IgD-negative memory B cell (primary cell): ENCODE data around the gene LYPD4. TPM values are rescaled to one million over a fixed set of nuclear protein-coding genes. Genes with fewer than 3 reads are reported as not detected.

Source experiments
- H3K27ac Mint-ChIP-seq, 3 donors: one replicate each; pipeline ENCODE4 v1.8.0; 2020 to 2022; ENCODE audit warnings: mild to moderate bottlenecking in 3 of 3, mixed read lengths in 3 of 3, moderate library complexity in 1 of 3
- H3K27me3 Mint-ChIP-seq: one replicate; pipeline ENCODE4 v1.8.0; 2021; ENCODE audit warnings: mixed read lengths
- H3K36me3 Mint-ChIP-seq: one replicate; pipeline ENCODE4 v1.8.0; 2020; ENCODE audit warnings: mild to moderate bottlenecking, mixed read lengths
- H3K4me1 Mint-ChIP-seq, 3 donors: one replicate each; pipeline ENCODE4 v1.8.0; 2020 to 2022; ENCODE audit warnings: mixed read lengths in 3 of 3, mild to moderate bottlenecking in 1 of 3
- H3K4me3 Mint-ChIP-seq, 4 donors: one replicate each; pipeline ENCODE4 v1.8.0; 2020 to 2022; ENCODE audit warnings: mild to moderate bottlenecking in 4 of 4, mixed read lengths in 4 of 4, moderate library complexity in 3 of 4
- H3K9me3 Mint-ChIP-seq, 3 donors: one replicate each; pipeline ENCODE4 v1.8.0; 2020 to 2021; ENCODE audit warnings: mixed read lengths in 3 of 3, mild to moderate bottlenecking in 1 of 3
- polyA plus RNA-seq: library from polyadenylated mRNA; unstranded; fragments of 300-500 nt; fragmentation: Illumina TruSeq; gene quantifications from one replicate; pipeline ENCODE4 v1.2.3, GENCODE V29; 2021

Gene LYPD4, protein sequence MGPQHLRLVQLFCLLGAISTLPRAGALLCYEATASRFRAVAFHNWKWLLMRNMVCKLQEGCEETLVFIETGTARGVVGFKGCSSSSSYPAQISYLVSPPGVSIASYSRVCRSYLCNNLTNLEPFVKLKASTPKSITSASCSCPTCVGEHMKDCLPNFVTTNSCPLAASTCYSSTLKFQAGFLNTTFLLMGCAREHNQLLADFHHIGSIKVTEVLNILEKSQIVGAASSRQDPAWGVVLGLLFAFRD
- polyA plus RNA-seq = not detected

GRCh38 chr19:41844601-41845000, at the start of gene LYPD4:
TSS of gene LYPD4 (minus strand) at chr19:41844683. CDS start at chr19:41839285, 5,398 bp downstream.
- H3K27ac Mint-ChIP-seq = no peak within 1 kb of the TSS
- H3K4me1 Mint-ChIP-seq = peaks cover 0 to 4% (median 0%) of the 10 kb centered on the region in 3 donors
- no peak within 1 kb of the TSS for H3K4me3 Mint-ChIP-seq
- peaks cover 1% of the 10 kb centered on the region for H3K27me3 Mint-ChIP-seq
- H3K9me3 Mint-ChIP-seq = no peaks in the 10 kb centered on the region
- peaks cover 3% of the 10 kb centered on the region for H3K36me3 Mint-ChIP-seq

DNA sequence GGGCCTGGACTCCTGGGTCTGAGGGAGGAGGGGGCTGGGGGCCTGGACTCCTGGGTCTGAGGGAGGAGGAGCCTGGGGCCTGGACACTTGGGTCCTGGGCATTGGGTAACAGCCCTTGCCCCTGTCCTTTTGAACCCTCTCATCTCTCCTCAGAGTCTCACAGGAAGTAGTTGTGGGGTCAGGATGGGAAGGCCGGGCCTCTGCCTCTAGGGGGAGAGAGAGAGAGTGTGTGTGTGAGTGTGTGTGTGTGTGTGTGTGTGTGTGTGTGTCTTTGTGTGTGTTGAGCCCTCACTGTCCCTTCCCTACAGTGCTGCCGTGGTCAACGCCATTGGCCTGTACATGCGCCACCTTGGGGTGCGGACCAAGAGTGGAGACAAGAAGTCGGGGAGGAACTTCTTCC, 49.4 kb upstream of the LYPD4 start:
- H3K27me3 Mint-ChIP-seq = no peaks in the 10 kb centered on the region
- peaks cover 8 to 11% (median 8%) of the 10 kb centered on the region in 3 donors for H3K4me1 Mint-ChIP-seq
- H3K9me3 Mint-ChIP-seq = no peaks in the 10 kb centered on the region
- H3K27ac Mint-ChIP-seq = peak overlapping the region in 1 of 3 donors; percentile 16
- peaks cover 4% of the 10 kb centered on the region for H3K36me3 Mint-ChIP-seq
- no peak overlapping the region for H3K4me3 Mint-ChIP-seq

GRCh38 chr19:41892173-41892902, 47.9 kb upstream of the LYPD4 start:
- no peaks in the 10 kb centered on the region for H3K27me3 Mint-ChIP-seq
- H3K36me3 Mint-ChIP-seq = peaks cover 4% of the 10 kb centered on the region
- no peak overlapping the region for H3K27ac Mint-ChIP-seq
- H3K4me1 Mint-ChIP-seq = peaks cover 12 to 21% (median 12%) of the 10 kb centered on the region in 3 donors
- H3K9me3 Mint-ChIP-seq = no peaks in the 10 kb centered on the region
- peak overlapping the region in 1 of 4 donors; percentile 3 for H3K4me3 Mint-ChIP-seq

DNA sequence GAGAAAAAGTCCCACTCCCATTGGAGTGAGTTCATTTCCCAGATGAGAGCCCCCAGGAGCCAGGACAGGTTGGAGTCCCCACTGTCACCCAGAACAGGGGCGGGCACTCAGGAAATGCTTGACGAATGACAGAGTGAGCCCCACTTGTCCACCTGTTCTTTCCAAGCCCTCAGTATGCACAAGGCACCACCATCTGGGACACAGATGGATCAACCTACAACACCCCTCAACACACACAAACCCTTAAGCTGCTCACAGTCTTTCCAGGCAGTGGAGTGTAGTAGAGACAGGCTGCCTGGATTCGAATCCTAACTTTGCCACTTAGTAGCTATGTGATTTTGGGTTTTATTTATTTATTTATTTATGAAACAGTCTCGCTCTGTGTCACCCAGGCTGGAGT, 46.5 kb upstream of the LYPD4 start:
- Mint-ChIP-seq H3K27me3 (no peaks in the 10 kb centered on the region), H3K36me3 (peaks cover 5% of the 10 kb centered on the region), H3K4me3 (no peak overlapping the region), H3K9me3 (no peaks in the 10 kb centered on the region), H3K4me1 (peaks cover 17 to 35% (median 26%) of the 10 kb centered on the region in 3 donors), H3K27ac (peak overlapping the region in 1 of 3 donors; percentile 53)

DNA sequence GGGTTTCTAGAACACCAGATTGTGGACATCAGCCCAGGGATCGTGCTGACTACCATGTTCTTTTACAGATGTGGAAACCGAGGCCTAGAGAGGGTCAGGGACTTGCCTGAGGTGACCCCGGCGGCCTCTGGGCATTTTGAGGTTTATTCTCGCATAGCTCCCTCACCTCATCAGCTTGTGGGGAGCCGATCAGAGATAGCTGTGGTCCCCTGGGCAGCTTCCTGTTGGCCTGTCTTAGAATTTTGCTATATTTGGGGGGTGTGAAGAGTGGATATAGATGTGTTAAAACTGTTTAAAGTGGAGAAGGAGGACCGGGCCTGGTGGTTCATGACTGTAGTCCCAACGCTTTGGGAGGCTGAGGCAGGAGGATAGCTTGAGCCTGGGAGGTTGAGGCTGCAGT, 45.4 kb upstream of the LYPD4 start:
- Mint-ChIP-seq H3K27ac (peak overlapping the region in 2 of 3 donors; percentile 67 to 84), H3K4me1 (peaks cover 17 to 37% (median 29%) of the 10 kb centered on the region in 3 donors), H3K4me3 (peak overlapping the region in 2 of 4 donors; percentile 20 to 47), H3K36me3 (peaks cover 5% of the 10 kb centered on the region), H3K27me3 (no peaks in the 10 kb centered on the region), H3K9me3 (no peaks in the 10 kb centered on the region)

- H3K4me3 Mint-ChIP-seq = peak overlapping the region in 2 of 4 donors; percentile 44 to 67
- no peaks in the 10 kb centered on the region for H3K9me3 Mint-ChIP-seq
- H3K27me3 Mint-ChIP-seq = no peaks in the 10 kb centered on the region
- H3K4me1 Mint-ChIP-seq = peaks cover 22 to 39% (median 29%) of the 10 kb centered on the region in 3 donors
- peak overlapping the region in 2 of 3 donors; percentile 16 to 84 for H3K27ac Mint-ChIP-seq
- peaks cover 5% of the 10 kb centered on the region for H3K36me3 Mint-ChIP-seq
Observed at GRCh38 chr19:41888926-41889325, 44.4 kb upstream of the LYPD4 start.

- H3K36me3 Mint-ChIP-seq = peaks cover 4% of the 10 kb centered on the region
- H3K27me3 Mint-ChIP-seq = no peaks in the 10 kb centered on the region
- no peaks in the 10 kb centered on the region for H3K9me3 Mint-ChIP-seq
- peaks cover 27 to 41% (median 29%) of the 10 kb centered on the region in 3 donors for H3K4me1 Mint-ChIP-seq
- H3K27ac Mint-ChIP-seq = peak overlapping the region; percentile 95 to 99 (median 95)
- H3K4me3 Mint-ChIP-seq = peak overlapping the region; percentile 85 to 98 (median 94)
Observed at GRCh38 chr19:41887711-41888382, 43.4 kb upstream of the LYPD4 start.

DNA sequence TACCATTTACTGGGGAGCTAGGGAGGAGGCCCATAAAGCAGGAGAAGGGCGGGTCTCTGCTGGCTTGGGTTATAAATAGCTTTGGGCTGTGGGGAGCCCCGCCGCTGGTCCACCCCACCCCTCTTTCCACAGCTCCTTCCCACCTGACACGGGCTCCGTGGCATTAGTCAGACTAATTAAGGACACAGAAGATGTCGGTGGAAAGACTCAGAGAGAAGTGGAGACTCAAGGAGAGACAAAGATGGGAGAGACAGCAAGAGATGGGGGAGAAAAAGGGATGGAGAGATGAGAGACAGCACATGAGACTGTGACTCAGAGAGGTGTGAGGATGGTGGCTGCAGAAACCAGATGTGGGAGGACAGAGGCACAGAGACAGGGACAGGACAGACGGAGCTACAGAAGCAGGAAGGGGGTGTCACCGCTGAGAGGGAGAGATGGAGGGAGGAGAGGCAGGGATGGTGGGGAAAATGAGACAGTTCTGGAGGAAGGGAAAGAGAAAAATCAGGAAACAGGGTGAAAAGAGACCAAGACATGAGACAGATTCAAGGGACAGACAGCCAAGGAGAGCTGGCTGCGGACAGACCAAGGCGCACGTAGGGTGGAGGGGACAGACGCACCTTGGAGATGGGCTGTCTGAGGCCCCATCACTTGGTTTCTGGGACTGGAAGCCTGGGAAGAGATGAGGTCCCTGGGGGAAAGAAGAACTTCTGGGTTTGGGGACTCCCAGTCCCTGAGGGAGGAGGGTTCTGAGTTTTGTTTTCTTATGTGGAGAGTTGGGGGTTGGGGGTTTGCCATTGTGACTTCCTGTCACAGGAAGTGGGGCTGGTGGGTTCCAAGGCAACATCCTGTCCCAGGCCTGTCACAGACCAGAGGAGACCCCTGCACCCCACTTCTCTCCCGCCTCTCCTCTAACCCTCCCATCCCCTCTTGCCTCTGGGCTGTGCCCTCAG, 42.6 kb upstream of the LYPD4 start:
- Mint-ChIP-seq H3K4me3 (peak overlapping the region; percentile 85 to 98 (median 94)), H3K4me1 (peaks cover 31 to 44% (median 35%) of the 10 kb centered on the region in 3 donors), H3K9me3 (no peaks in the 10 kb centered on the region), H3K27ac (peak overlapping the region; percentile 95 to 99 (median 95)), H3K36me3 (peaks cover 7% of the 10 kb centered on the region), H3K27me3 (no peaks in the 10 kb centered on the region)

- H3K4me3 Mint-ChIP-seq = peak overlapping the region; percentile 88 to 99 (median 98)
- peaks cover 33 to 51% (median 42%) of the 10 kb centered on the region in 3 donors for H3K4me1 Mint-ChIP-seq
- no peaks in the 10 kb centered on the region for H3K27me3 Mint-ChIP-seq
- peak overlapping the region; percentile 92 to 99 (median 96) for H3K27ac Mint-ChIP-seq
- no peaks in the 10 kb centered on the region for H3K9me3 Mint-ChIP-seq
- peaks cover 5% of the 10 kb centered on the region for H3K36me3 Mint-ChIP-seq
Observed at GRCh38 chr19:41883821-41884733, 39.6 kb upstream of the LYPD4 start.

- peak overlapping the region; percentile 88 to 99 (median 98) for H3K4me3 Mint-ChIP-seq
- peak overlapping the region; percentile 92 to 99 (median 96) for H3K27ac Mint-ChIP-seq
- H3K36me3 Mint-ChIP-seq = peaks cover 5% of the 10 kb centered on the region
- H3K4me1 Mint-ChIP-seq = peaks cover 31 to 51% (median 41%) of the 10 kb centered on the region in 3 donors
- H3K9me3 Mint-ChIP-seq = no peaks in the 10 kb centered on the region
- H3K27me3 Mint-ChIP-seq = no peaks in the 10 kb centered on the region
Observed at GRCh38 chr19:41883463-41883820, 39.0 kb upstream of the LYPD4 start.

DNA sequence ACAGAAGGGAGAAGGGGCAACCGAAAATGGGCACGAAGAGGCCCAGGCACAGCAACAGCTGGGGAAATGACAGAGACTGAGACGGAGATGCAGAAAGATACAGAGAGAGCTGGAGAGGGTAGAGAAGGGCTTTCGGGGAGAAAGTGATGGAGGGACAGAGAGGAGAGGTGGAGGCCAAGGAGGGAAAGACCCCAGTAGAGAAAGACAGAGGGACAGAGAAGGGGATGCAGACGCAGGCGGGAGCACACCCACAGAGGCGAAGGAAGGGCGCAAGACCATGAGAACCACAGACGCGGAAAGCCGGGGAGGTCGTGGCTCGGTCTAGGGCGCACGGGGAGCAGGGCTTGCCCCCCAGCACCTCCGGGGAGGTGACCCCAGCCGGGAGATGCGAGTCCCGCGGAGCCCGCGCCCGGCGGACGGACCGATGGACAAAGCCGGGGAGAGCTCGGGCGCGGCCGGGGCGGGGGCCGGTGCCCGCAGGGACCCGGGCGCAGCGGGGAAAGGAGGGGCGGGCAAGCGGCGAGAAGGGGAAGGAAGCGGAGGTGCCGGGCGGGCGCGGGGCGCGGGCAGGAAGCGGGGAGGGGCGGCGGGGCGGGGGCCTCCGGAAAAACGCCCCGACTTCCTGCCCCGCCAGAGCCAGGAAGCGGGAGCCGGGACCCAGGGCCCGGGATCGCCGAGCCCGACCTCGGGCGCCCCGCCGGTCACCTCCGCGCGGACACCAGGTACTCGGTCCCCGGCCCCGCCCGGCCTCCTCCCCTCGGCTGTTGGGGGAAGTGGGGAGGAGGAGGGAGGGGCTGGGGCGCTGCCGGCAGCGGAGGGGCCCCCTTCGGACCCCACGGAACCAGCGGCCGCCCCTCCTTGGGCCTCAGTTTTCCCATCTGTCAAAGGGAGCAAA, 38.3 kb upstream of the LYPD4 start, which contains the start of gene ARHGEF1:
Gene ARHGEF1 (plus strand): TSS at position 617 of the 895 bp plus-strand sequence. CDS start 4,899 bp downstream, outside the sequence.
- Mint-ChIP-seq H3K4me3 (peak within 1 kb of the TSS; percentile 98 to 100 (median 99)), H3K9me3 (no peaks in the 10 kb centered on the region), H3K27me3 (no peaks in the 10 kb centered on the region), H3K36me3 (peaks cover 5% of the 10 kb centered on the region), H3K27ac (peak within 1 kb of the TSS; percentile 97 to 99 (median 98)), H3K4me1 (peaks cover 26 to 45% (median 37%) of the 10 kb centered on the region in 3 donors)

GRCh38 chr19:41880329-41880708, 35.8 kb upstream of the LYPD4 start:
- H3K36me3 Mint-ChIP-seq = peaks cover 3% of the 10 kb centered on the region
- H3K27ac Mint-ChIP-seq = peak overlapping the region; percentile 78 to 99 (median 93)
- peak overlapping the region; percentile 93 to 100 (median 98) for H3K4me3 Mint-ChIP-seq
- H3K27me3 Mint-ChIP-seq = no peaks in the 10 kb centered on the region
- peaks cover 29 to 38% (median 32%) of the 10 kb centered on the region in 3 donors for H3K4me1 Mint-ChIP-seq
- no peaks in the 10 kb centered on the region for H3K9me3 Mint-ChIP-seq
